ENCODE results near the gene PLCXD1.

The PLCXD1 gene

GRCh38 chrX:352181-352580 lies 71.0 kb downstream of the PLCXD1 start:
- Mint-ChIP-seq H3K27ac (no peak overlapping the region), H3K4me1 (ENCODE audit: low read depth) (peaks cover 14% of the 10 kb centered on the region), H3K9me3 (ENCODE audit: low read depth) (no peaks in the 10 kb centered on the region), H3K36me3 (peaks cover 6% of the 10 kb centered on the region), H3K27me3 (no peaks in the 10 kb centered on the region), H3K4me3 (no peak overlapping the region)

GRCh38 chrX:352582-353314 lies 71.6 kb downstream of the PLCXD1 start:
- no peak overlapping the region for H3K27ac Mint-ChIP-seq
- H3K9me3 Mint-ChIP-seq (ENCODE audit: low read depth), result no peaks in the 10 kb centered on the region

More at GRCh38 chrX:352582-353314, 71.6 kb downstream of the PLCXD1 start:
- H3K4me1 Mint-ChIP-seq (ENCODE audit: low read depth), result peaks cover 20% of the 10 kb centered on the region
- H3K36me3 Mint-ChIP-seq, result peaks cover 9% of the 10 kb centered on the region
- no peaks in the 10 kb centered on the region for H3K27me3 Mint-ChIP-seq
- no peak overlapping the region for H3K4me3 Mint-ChIP-seq
